HG02943 (cell line): ENCODE measurements around the gene DLGAP1.
"Not testable (repeated sequence)": the region's sequence is repeated elsewhere in the genome, so short reads cannot be mapped to it uniquely, and the experiment has no call there.

Experiments
- ATAC-seq: cut with Tn5 transposase; IDR thresholded peaks from one replicate; pipeline ENCODE4 v1.9.1; 2021; ENCODE audit warnings: mild to moderate bottlenecking, low read depth, moderate library complexity; ENCODE audit not compliant: unreplicated experiment

The DLGAP1 gene

GRCh38 chr18:3620146-3621119 is 834.7 kb downstream of the DLGAP1 start:
- ATAC-seq: no peak

- no peak for ATAC-seq
Observed at GRCh38 chr18:3619746-3620145, 835.4 kb downstream of the DLGAP1 start.

GRCh38 chr18:3619222-3619621 is 835.9 kb downstream of the DLGAP1 start:
- ATAC-seq: no peak

GRCh38 chr18:3616744-3617143 is 838.4 kb downstream of the DLGAP1 start:
- no peak for ATAC-seq

- no peak for ATAC-seq
Observed at GRCh38 chr18:3616142-3616541, 839.0 kb downstream of the DLGAP1 start.

GRCh38 chr18:3615374-3615985 is 839.6 kb downstream of the DLGAP1 start:
- ATAC-seq: no peak

GRCh38 chr18:3612315-3612714 is 842.8 kb downstream of the DLGAP1 start:
- ATAC-seq: no peak

- no peak for ATAC-seq
Observed at GRCh38 chr18:3611313-3612090, 843.6 kb downstream of the DLGAP1 start.

GRCh38 chr18:3610813-3611212 is 844.3 kb downstream of the DLGAP1 start:
- no peak for ATAC-seq

- no peak for ATAC-seq
Observed at GRCh38 chr18:3610188-3610708, 844.9 kb downstream of the DLGAP1 start.

GRCh38 chr18:3608488-3608887 is 846.6 kb downstream of the DLGAP1 start:
- ATAC-seq: no peak

- not testable (repeated sequence) for ATAC-seq
Observed at GRCh38 chr18:3608099-3608453, 847.0 kb downstream of the DLGAP1 start.

GRCh38 chr18:3607309-3608098 is 847.6 kb downstream of the DLGAP1 start:
- ATAC-seq: no peak

- not testable (repeated sequence) for ATAC-seq
Observed at GRCh38 chr18:3606863-3607262, 848.2 kb downstream of the DLGAP1 start.

GRCh38 chr18:3605954-3606443 is 849.1 kb downstream of the DLGAP1 start:
- ATAC-seq: no peak

- no peak for ATAC-seq
Observed at GRCh38 chr18:3605486-3605952, 849.6 kb downstream of the DLGAP1 start.

- ATAC-seq: peak; percentile 89
Observed at GRCh38 chr18:3604498-3605408, 850.4 kb downstream of the DLGAP1 start.

GRCh38 chr18:3604235-3604497 is 850.9 kb downstream of the DLGAP1 start:
- ATAC-seq: no peak
